ENCODE measurements around the gene TCF3. TPM values are rescaled to one million over a fixed set of nuclear protein-coding genes. Genes with fewer than 3 reads are reported as not detected.
A peak's percentile ranks its signal among the peaks of the same experiment; 100 is the strongest.

The TCF3 gene
- total RNA-seq, 1 experiment from 2014 or later: 208 TPM

DNA sequence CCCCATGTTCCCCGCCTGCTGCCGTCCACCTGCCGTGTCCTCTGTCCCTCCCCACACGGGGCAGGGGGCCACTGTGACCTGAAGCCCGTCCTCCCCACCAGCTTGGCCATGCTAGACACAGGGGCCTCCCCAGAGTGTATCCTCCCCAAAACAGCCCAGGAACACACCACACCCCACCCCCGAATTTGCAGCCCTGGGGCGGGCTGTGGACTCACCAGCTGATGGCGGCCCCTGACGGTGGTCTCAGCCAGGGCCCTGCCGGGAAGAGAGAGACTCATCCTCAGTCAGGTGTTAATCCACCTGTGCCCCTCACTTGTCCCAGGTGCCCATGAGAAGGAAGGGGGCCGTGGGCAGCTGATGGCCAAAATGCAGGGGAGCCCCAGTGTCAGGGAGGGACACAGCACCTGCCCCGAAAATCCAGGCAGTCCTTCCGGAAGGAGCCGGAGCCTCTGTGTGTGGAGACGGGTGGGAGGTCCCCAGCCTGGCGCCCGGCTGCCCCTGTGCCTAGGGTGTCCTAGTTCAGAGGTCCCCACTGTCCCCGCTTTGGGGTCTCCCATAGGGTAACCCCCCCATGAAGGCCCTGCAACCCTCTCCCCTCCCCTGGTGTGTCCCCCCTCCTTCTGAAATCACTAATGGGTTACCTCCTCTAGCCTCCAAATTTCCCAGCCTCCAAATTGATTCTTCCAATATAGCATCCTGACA, 39.3 kb upstream of the TCF3 start:
- no peak for DNase-seq (ENCODE audit: low read depth, low spot score)
- Histone ChIP-seq H3K36me3 (ENCODE audit: control insufficient read depth in 1 of 2, insufficient read depth in 2 of 2, low read length in 2 of 2) (no peaks in the 10 kb centered on the region), H3K9me3 (ENCODE audit: control insufficient read depth in 1 of 2, insufficient read depth in 1 of 2, low read depth in 1 of 2, low read length in 2 of 2) (peaks cover 0 to 3% of the 10 kb centered on the region in 2 experiments; a peak in 1 of 4 replicates), H2AFZ (ENCODE audit: low read depth, low read length, poor library complexity, severe bottlenecking) (no peak overlapping the region), H3K27ac (ENCODE audit: low read depth, low read length) (no peak overlapping the region), H3K4me3 (replicated peaks in 1 of 2; ENCODE audit: low read depth in 1 of 2, low read length in 2 of 2) (no peak overlapping the region), H3K4me1 (ENCODE audit: control insufficient read depth in 1 of 2, insufficient read depth in 2 of 2, low read length in 2 of 2) (peaks cover 6 to 17% of the 10 kb centered on the region in 2 experiments; a peak in 3 of 4 replicates), H3K9ac (ENCODE audit: low read length) (no peak overlapping the region), H3K79me2 (ENCODE audit: insufficient read depth, low read length) (no peaks in the 10 kb centered on the region), H3K9me2 (ENCODE audit: insufficient read depth) (no peaks in the 10 kb centered on the region), H4K20me1 (ENCODE audit: insufficient read depth) (no peaks in the 10 kb centered on the region), H3K4me2 (ENCODE audit: low read length) (no peak overlapping the region), H3K27me3 (ENCODE audit: insufficient read depth, low read length) (no peaks in the 10 kb centered on the region)
- no TSS peak for BruUV-seq (replicated peaks)
- no peak for ATAC-seq
- intact Hi-C loops (cut with micrococcal nuclease): no loop called here
- ChIA-PET CTCF (no interaction called here), POLR2A (no interaction called here), RAD21 (ENCODE audit: low non-redundant PET in 1 of 2, low total read pairs in 2 of 2, uncharacterized antibody in 2 of 2, unreplicated experiment in 2 of 2) (no interaction called here)
- TF ChIP-seq ZNF274 (IDR thresholded peaks at IDR 0.05; ENCODE audit: low read depth, low read length) (no peak), SRF (IDR thresholded peaks at IDR 0.05; ENCODE audit: low read depth) (no peak)

DNA sequence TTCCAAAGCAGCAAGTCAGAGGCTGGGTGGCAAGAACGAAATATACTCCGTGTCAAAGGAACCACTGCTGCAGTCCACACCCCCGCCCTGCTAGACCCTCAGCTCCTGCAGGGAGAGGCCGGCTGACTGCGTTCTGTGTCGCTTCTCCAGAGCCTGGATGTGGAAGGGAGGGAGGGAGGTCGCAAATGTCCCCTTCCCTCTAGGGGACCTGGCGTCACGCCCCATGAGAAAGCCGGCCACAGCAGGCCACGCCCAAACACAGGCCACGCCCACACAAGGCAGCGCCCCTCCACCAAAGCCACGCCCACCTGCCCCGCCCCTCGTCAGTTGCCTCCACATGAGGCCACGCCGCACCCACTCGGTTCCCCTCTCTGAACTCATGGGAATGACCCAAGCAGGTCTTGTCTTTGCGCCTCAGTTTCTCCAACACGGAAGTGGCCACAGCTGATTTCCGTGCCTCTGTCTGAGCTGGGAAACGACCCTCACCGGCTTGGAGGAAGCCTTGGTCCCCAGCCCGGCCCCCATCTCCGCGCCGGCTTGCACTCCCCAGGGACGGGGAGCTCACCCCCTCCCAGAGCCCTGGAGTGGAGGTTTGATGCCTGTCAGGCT, 38.4 kb upstream of the TCF3 start:
- peak overlapping the region; percentile 56 for H3K4me2 ChIP-seq (ENCODE audit: low read length)
- CTCF ChIA-PET: no interaction called here
- H3K27ac ChIP-seq (ENCODE audit: low read depth, low read length): no peak overlapping the region
- no peaks in the 10 kb centered on the region for H3K36me3 ChIP-seq (ENCODE audit: control insufficient read depth in 1 of 2, insufficient read depth in 2 of 2, low read length in 2 of 2)
- no peak overlapping the region for H2AFZ ChIP-seq (ENCODE audit: low read depth, low read length, poor library complexity, severe bottlenecking)
- no peaks in the 10 kb centered on the region for H3K27me3 ChIP-seq (ENCODE audit: insufficient read depth, low read length)
- no peaks in the 10 kb centered on the region for H3K9me2 ChIP-seq (ENCODE audit: insufficient read depth)
- ATAC-seq (peak; percentile 81), DNase-seq (ENCODE audit: low read depth, low spot score) (no peak)
- POLR2A ChIA-PET: no interaction called here
- intact Hi-C loops (cut with micrococcal nuclease): no loop called here
- no peak overlapping the region for H3K9ac ChIP-seq (ENCODE audit: low read length)
- H3K79me2 ChIP-seq (ENCODE audit: insufficient read depth, low read length): no peaks in the 10 kb centered on the region
- RAD21 ChIA-PET (ENCODE audit: low non-redundant PET in 1 of 2, low total read pairs in 2 of 2, uncharacterized antibody in 2 of 2, unreplicated experiment in 2 of 2): no interaction called here
- BruUV-seq (replicated peaks): no TSS peak
- peaks cover 0 to 3% of the 10 kb centered on the region in 2 experiments; a peak in 1 of 4 replicates for H3K9me3 ChIP-seq (ENCODE audit: control insufficient read depth in 1 of 2, insufficient read depth in 1 of 2, low read depth in 1 of 2, low read length in 2 of 2)
- TF ChIP-seq YY1 (IDR thresholded peaks at IDR 0.05; ENCODE audit: extremely low read depth, insufficient replicate concordance, low read depth, low read length) (no peak), FOSL1 (IDR thresholded peaks at IDR 0.05; ENCODE audit: low read depth) (no peak), TCF7L2 (IDR thresholded peaks at IDR 0.05; ENCODE audit: borderline replicate concordance, extremely low read depth, insufficient read depth, insufficient read length) (no peak), RAD21 (IDR thresholded peaks at IDR 0.05; ENCODE audit: low read depth) (no peak), SP1 (IDR thresholded peaks at IDR 0.05; ENCODE audit: low read depth) (no peak), POLR2AphosphoS5 (IDR thresholded peaks at IDR 0.05; ENCODE audit: low read depth, low read length) (no peak), CBX3 (IDR thresholded peaks at IDR 0.05; ENCODE audit: low read depth) (no peak), ZFX (IDR thresholded peaks at IDR 0.05) (no peak), POLR2A (IDR thresholded peaks at IDR 0.05; ENCODE audit: borderline replicate concordance, extremely low read depth, insufficient read depth, insufficient read length) (no peak)
- TF ChIP-seq, protein P1, sequence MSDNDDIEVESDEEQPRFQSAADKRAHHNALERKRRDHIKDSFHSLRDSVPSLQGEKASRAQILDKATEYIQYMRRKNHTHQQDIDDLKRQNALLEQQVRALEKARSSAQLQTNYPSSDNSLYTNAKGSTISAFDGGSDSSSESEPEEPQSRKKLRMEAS (IDR thresholded peaks at IDR 0.05): no peak
- TF ChIP-seq, protein P2, sequence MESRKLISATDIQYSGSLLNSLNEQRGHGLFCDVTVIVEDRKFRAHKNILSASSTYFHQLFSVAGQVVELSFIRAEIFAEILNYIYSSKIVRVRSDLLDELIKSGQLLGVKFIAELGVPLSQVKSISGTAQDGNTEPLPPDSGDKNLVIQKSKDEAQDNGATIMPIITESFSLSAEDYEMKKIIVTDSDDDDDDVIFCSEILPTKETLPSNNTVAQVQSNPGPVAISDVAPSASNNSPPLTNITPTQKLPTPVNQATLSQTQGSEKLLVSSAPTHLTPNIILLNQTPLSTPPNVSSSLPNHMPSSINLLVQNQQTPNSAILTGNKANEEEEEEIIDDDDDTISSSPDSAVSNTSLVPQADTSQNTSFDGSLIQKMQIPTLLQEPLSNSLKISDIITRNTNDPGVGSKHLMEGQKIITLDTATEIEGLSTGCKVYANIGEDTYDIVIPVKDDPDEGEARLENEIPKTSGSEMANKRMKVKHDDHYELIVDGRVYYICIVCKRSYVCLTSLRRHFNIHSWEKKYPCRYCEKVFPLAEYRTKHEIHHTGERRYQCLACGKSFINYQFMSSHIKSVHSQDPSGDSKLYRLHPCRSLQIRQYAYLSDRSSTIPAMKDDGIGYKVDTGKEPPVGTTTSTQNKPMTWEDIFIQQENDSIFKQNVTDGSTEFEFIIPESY (IDR thresholded peaks at IDR 0.05; ENCODE audit: extremely low read depth, insufficient replicate concordance, low read length): no peak
- TF ChIP-seq, protein P3, sequence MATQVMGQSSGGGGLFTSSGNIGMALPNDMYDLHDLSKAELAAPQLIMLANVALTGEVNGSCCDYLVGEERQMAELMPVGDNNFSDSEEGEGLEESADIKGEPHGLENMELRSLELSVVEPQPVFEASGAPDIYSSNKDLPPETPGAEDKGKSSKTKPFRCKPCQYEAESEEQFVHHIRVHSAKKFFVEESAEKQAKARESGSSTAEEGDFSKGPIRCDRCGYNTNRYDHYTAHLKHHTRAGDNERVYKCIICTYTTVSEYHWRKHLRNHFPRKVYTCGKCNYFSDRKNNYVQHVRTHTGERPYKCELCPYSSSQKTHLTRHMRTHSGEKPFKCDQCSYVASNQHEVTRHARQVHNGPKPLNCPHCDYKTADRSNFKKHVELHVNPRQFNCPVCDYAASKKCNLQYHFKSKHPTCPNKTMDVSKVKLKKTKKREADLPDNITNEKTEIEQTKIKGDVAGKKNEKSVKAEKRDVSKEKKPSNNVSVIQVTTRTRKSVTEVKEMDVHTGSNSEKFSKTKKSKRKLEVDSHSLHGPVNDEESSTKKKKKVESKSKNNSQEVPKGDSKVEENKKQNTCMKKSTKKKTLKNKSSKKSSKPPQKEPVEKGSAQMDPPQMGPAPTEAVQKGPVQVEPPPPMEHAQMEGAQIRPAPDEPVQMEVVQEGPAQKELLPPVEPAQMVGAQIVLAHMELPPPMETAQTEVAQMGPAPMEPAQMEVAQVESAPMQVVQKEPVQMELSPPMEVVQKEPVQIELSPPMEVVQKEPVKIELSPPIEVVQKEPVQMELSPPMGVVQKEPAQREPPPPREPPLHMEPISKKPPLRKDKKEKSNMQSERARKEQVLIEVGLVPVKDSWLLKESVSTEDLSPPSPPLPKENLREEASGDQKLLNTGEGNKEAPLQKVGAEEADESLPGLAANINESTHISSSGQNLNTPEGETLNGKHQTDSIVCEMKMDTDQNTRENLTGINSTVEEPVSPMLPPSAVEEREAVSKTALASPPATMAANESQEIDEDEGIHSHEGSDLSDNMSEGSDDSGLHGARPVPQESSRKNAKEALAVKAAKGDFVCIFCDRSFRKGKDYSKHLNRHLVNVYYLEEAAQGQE (IDR thresholded peaks at IDR 0.05; ENCODE audit: low read depth): no peak
- no peaks in the 10 kb centered on the region for H4K20me1 ChIP-seq (ENCODE audit: insufficient read depth)
- H3K4me3 ChIP-seq (replicated peaks in 1 of 2; ENCODE audit: low read depth in 1 of 2, low read length in 2 of 2): no peak overlapping the region
- H3K4me1 ChIP-seq (ENCODE audit: control insufficient read depth in 1 of 2, insufficient read depth in 2 of 2, low read length in 2 of 2): peaks cover 6 to 17% of the 10 kb centered on the region in 2 experiments; a peak in 3 of 4 replicates

Measured in HCT116 (cell line).